ENCODE data around the gene DARS1.

DNA sequence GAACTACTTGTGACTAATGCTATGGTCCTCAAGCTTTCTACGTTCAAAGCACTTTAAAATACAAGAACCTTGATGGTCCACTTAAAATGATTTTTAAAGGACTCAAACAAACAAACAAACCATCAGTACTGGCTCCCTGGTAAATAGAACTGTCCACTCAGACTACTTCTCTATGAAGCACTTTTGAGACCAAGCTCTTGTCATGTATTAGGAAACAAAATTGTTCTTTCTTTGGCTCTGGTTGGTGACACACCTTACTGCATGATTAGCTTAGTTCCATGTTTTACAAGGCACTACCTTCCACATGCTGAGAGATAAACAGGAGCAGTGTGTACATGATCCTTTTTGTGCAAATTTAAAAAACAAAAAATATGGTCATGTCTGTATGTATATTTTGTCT, 19.7 kb downstream of the DARS1 start:
- TF ChIP-seq CTCF (IDR thresholded peaks at IDR 0.05) (no peak), POLR2A (IDR thresholded peaks at IDR 0.05) (no peak)
